Central memory CD8-positive, alpha-beta T cell (primary cell): ENCODE results near the gene PHACTR1.

Experiments used
- ATAC-seq: fragments of 150-1000 bp; cut with Tn5 transposase; replicated peaks from 2 replicates; pipeline ENCODE4 v1.10.0; 2022; ENCODE audit warnings: mild to moderate bottlenecking, moderate FRiP score, moderate number of reproducible peaks; ENCODE audit not compliant: poor library complexity, severe bottlenecking; ENCODE audit errors: extremely low read depth
- DNase-seq, 2 donors: peaks; one replicate each; pipeline ENCODE4 v3.0.0; 2021; ENCODE audit warnings: low spot score in 2 of 2
- H3K27ac Mint-ChIP-seq: one replicate; pipeline ENCODE4 v1.8.0; 2022; ENCODE audit warnings: low read depth, mild to moderate bottlenecking, moderate library complexity, mixed read lengths
- H3K27me3 Mint-ChIP-seq: one replicate; pipeline ENCODE4 v1.8.0; 2022; ENCODE audit warnings: mixed read lengths
- H3K36me3 Mint-ChIP-seq: one replicate; pipeline ENCODE4 v1.8.0; 2022; ENCODE audit warnings: mild to moderate bottlenecking, moderate library complexity, mixed read lengths; ENCODE audit not compliant: insufficient read depth
- H3K4me1 Mint-ChIP-seq: one replicate; pipeline ENCODE4 v1.8.0; 2022; ENCODE audit warnings: mixed read lengths
- H3K4me3 Mint-ChIP-seq: one replicate; pipeline ENCODE4 v1.8.0; 2022; ENCODE audit warnings: mild to moderate bottlenecking, moderate library complexity, mixed read lengths
- H3K9me3 Mint-ChIP-seq: one replicate; pipeline ENCODE4 v1.8.0; 2022; ENCODE audit warnings: mixed read lengths

The PHACTR1 gene

DNA sequence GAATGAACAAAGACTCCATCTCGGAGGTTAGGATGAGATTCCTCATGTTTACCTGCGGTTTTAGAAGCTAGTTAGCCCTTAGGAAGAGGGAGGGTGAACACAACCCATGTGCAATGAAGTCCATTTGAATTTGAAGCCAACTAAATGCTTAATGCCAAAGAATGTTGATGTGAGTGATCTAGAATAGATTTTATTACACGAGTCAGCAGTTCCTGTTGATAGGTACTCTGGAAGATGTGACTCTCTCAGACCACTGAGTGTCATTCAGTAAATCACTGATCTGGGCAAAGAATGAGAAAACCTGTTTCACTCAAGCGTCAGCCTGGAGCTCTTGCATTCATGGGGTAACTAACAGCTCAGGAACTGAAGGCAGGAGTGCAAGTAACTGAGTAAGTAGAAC is 505.5 kb downstream of the PHACTR1 start:
- H3K9me3 Mint-ChIP-seq = no peaks in the 10 kb centered on the region
- H3K27ac Mint-ChIP-seq = no peak overlapping the region
- no peaks in the 10 kb centered on the region for H3K4me1 Mint-ChIP-seq
- no peak for ATAC-seq
- H3K36me3 Mint-ChIP-seq = no peaks in the 10 kb centered on the region
- no peak for DNase-seq
- peaks cover 40% of the 10 kb centered on the region for H3K27me3 Mint-ChIP-seq
- H3K4me3 Mint-ChIP-seq = no peak overlapping the region

GRCh38 chr6:13226071-13226470 is 509.5 kb downstream of the PHACTR1 start:
- DNase-seq (no peak), ATAC-seq (no peak)
- peaks cover 11% of the 10 kb centered on the region for H3K4me1 Mint-ChIP-seq
- peaks cover 3% of the 10 kb centered on the region for H3K36me3 Mint-ChIP-seq
- no peak overlapping the region for H3K27ac Mint-ChIP-seq
- no peaks in the 10 kb centered on the region for H3K9me3 Mint-ChIP-seq
- H3K27me3 Mint-ChIP-seq = peaks cover 22% of the 10 kb centered on the region
- H3K4me3 Mint-ChIP-seq = no peak overlapping the region

GRCh38 chr6:13228264-13229204 is 512.0 kb downstream of the PHACTR1 start:
- Mint-ChIP-seq H3K27ac (no peak overlapping the region), H3K36me3 (peaks cover 3% of the 10 kb centered on the region), H3K27me3 (peaks cover 29% of the 10 kb centered on the region), H3K4me3 (no peak overlapping the region), H3K9me3 (no peaks in the 10 kb centered on the region), H3K4me1 (peaks cover 11% of the 10 kb centered on the region)
- DNase-seq = no peak
- ATAC-seq = no peak

DNA sequence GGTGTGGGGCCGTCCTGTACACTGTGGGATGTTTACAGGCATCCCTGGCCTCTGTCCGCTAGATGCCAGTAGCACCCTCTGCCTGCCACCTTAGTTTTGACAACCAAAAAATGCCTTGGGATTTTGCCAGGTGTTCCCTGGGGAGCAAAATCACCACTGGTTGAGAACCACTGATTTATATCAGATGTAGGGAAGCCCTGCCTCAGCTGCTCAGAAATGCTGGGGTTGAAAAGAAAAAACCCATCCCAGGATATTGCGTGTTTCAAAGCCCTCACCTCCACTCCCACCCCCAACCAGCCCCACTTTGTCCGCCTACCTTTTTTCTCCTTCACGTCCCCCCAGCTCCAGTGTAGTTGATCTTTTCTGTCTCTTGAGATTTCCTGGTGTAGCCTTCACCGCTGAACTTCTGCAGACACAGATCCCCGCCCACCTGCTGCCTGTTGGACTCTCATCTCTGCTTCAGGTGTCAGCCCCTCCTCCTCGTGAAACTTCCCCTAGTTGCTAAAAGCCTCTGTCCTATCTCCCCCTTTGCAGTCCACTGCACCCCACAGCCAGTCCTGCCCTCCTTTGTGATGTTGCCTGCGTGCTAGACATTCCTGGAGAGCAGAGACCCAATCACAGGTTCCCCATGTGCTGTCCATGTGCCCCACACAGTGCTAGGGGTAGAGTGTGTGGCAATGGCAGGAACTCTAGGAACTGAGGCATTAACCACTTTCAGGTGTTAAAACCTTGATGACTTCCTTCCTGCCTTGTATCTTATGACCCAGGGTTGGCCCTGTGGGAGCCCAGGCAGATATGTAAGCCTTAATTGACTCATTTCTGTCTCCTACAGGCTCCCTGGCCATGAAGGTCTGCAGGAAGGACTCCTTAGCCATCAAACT is 512.9 kb downstream of the PHACTR1 start:
- peaks cover 32% of the 10 kb centered on the region for H3K27me3 Mint-ChIP-seq
- H3K4me3 Mint-ChIP-seq = peak overlapping the region; percentile 76
- H3K36me3 Mint-ChIP-seq = peaks cover 3% of the 10 kb centered on the region
- DNase-seq (peak; percentile 17 to 38), ATAC-seq (peak; percentile 91)
- H3K27ac Mint-ChIP-seq = peak overlapping the region; percentile 32
- H3K9me3 Mint-ChIP-seq = no peaks in the 10 kb centered on the region
- H3K4me1 Mint-ChIP-seq = peaks cover 11% of the 10 kb centered on the region

GRCh38 chr6:13233106-13233505 is 516.5 kb downstream of the PHACTR1 start:
- ATAC-seq (no peak), DNase-seq (no peak)
- Mint-ChIP-seq H3K27ac (no peak overlapping the region), H3K4me1 (peaks cover 11% of the 10 kb centered on the region), H3K4me3 (no peak overlapping the region), H3K27me3 (peaks cover 45% of the 10 kb centered on the region), H3K36me3 (peaks cover 3% of the 10 kb centered on the region), H3K9me3 (no peaks in the 10 kb centered on the region)

GRCh38 chr6:13234130-13234529 is 517.6 kb downstream of the PHACTR1 start:
- Mint-ChIP-seq H3K9me3 (no peaks in the 10 kb centered on the region), H3K4me1 (peaks cover 10% of the 10 kb centered on the region), H3K4me3 (no peak overlapping the region), H3K27ac (no peak overlapping the region), H3K36me3 (peaks cover 3% of the 10 kb centered on the region), H3K27me3 (peaks cover 54% of the 10 kb centered on the region)
- ATAC-seq (no peak), DNase-seq (no peak)

DNA sequence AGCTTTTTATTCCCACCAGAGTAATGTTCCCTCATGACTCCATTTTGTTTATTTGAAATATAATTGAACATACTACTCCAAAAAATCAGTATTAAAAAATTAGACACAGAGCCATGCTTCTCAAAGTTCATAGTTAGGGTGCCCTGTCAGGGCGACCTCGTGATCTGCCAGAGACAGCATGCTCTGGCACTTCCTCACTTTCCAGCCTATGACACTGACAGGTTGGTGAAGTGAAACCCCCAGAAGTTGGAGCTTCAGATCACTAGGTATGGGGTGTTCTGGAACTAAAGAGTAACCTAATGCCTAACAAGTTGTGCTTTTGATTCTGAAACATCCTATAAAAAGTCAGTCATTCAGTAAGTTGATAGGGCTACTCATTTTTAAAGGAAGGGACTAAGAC is 518.8 kb downstream of the PHACTR1 start:
- H3K4me3 Mint-ChIP-seq = no peak overlapping the region
- no peak for DNase-seq
- H3K27me3 Mint-ChIP-seq = peaks cover 57% of the 10 kb centered on the region
- no peak overlapping the region for H3K27ac Mint-ChIP-seq
- H3K4me1 Mint-ChIP-seq = no peaks in the 10 kb centered on the region
- no peaks in the 10 kb centered on the region for H3K9me3 Mint-ChIP-seq
- H3K36me3 Mint-ChIP-seq = no peaks in the 10 kb centered on the region
- no peak for ATAC-seq

DNA sequence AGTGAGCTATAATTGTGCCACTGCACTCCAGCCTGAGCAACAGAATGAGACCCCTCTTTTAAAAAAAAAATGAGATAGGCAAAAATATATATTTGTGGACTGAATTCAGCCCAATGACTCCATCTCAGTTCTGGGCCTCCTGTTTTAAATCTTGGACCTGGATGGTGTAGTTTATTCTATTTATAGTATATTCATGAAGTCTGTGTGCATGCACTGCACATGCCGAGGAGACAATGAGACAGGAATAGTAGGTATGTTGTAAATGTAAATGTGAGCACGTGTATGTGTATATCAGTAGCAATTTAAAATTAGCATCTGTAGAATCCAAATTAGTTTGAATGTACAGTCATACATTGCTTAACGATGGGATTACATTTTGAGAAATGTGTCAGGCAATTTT is 520.8 kb downstream of the PHACTR1 start:
- peaks cover 75% of the 10 kb centered on the region for H3K27me3 Mint-ChIP-seq
- H3K36me3 Mint-ChIP-seq = no peaks in the 10 kb centered on the region
- DNase-seq (no peak), ATAC-seq (no peak)
- H3K4me3 Mint-ChIP-seq = no peak overlapping the region
- H3K27ac Mint-ChIP-seq = no peak overlapping the region
- no peaks in the 10 kb centered on the region for H3K9me3 Mint-ChIP-seq
- no peaks in the 10 kb centered on the region for H3K4me1 Mint-ChIP-seq

DNA sequence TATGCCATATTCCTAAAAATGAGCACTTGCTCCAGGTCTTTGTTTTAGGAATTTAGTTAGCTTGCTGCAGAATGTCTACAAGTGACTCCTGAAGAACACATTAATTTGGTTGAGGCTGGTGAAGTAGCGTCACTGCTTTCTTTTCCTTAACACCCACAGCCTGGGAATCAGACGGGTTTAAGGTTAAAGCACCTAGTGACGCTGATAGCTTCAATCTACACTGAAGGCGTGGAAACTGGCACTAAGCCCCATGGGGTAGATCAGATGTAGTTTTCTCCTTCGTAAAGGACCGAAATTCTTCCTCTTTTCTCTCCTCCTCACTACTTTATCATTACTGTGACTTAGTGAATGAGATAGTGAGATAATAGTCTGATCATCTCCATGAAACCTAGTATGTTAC is 521.5 kb downstream of the PHACTR1 start:
- no peaks in the 10 kb centered on the region for H3K4me1 Mint-ChIP-seq
- H3K9me3 Mint-ChIP-seq = no peaks in the 10 kb centered on the region
- H3K36me3 Mint-ChIP-seq = no peaks in the 10 kb centered on the region
- no peak for ATAC-seq
- H3K27me3 Mint-ChIP-seq = peaks cover 72% of the 10 kb centered on the region
- no peak for DNase-seq
- no peak overlapping the region for H3K4me3 Mint-ChIP-seq
- no peak overlapping the region for H3K27ac Mint-ChIP-seq

DNA sequence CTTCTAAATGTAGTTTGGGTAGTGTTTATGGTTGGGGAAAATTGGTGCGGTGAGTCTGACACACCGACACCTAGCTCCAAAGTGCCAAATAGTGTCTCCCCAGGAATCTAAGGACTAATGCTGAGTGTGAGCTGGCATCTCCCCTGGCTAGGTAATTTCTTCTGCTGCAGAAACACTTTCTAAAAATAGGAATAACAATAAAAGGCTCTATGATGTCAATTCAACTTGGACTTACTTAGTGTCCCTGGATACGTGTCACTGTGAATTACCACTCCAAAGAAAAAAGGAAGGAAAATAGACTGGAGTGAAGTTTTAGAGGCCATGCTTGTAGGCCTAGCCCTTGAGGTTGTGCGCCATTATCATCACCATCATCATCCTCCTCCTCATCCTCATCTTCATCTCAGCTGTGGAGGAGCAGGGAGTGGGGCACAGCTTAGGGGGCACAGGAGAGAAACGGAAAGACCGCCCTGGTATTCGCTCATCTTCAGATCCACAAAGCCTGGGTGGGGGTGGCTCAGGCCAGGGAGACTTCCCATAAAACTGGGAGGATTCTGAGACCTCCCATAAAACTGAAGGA is 522.2 kb downstream of the PHACTR1 start:
- H3K36me3 Mint-ChIP-seq = no peaks in the 10 kb centered on the region
- H3K9me3 Mint-ChIP-seq = peaks cover 2% of the 10 kb centered on the region
- DNase-seq = no peak
- peaks cover 68% of the 10 kb centered on the region for H3K27me3 Mint-ChIP-seq
- no peak overlapping the region for H3K27ac Mint-ChIP-seq
- H3K4me1 Mint-ChIP-seq = no peaks in the 10 kb centered on the region
- no peak overlapping the region for H3K4me3 Mint-ChIP-seq
- ATAC-seq = no peak

GRCh38 chr6:13239530-13240455 is 523.2 kb downstream of the PHACTR1 start:
- ATAC-seq = no peak
- Mint-ChIP-seq H3K36me3 (no peaks in the 10 kb centered on the region), H3K4me1 (no peaks in the 10 kb centered on the region), H3K27me3 (peaks cover 75% of the 10 kb centered on the region), H3K9me3 (peaks cover 6% of the 10 kb centered on the region), H3K4me3 (no peak overlapping the region), H3K27ac (no peak overlapping the region)
- DNase-seq = no peak

GRCh38 chr6:13241364-13241763 is 524.8 kb downstream of the PHACTR1 start:
- DNase-seq (no peak), ATAC-seq (no peak)
- Mint-ChIP-seq H3K4me1 (no peaks in the 10 kb centered on the region), H3K36me3 (no peaks in the 10 kb centered on the region), H3K27me3 (peaks cover 70% of the 10 kb centered on the region), H3K9me3 (peaks cover 6% of the 10 kb centered on the region), H3K27ac (no peak overlapping the region), H3K4me3 (no peak overlapping the region)
